ENCODE results near the gene SUSD4. TPM values are rescaled to one million over a fixed set of nuclear protein-coding genes. Genes with fewer than 3 reads are reported as not detected.
A peak's percentile ranks its signal among the peaks of the same experiment; 100 is the strongest.

The SUSD4 gene
- total and polyA plus RNA-seq, 10 of the 15 experiments (the other 5 are each of a cell fraction or from before 2014, with no cell fraction given): 0.13 to 1.1 (median 0.26) TPM; not detected in 3

DNA sequence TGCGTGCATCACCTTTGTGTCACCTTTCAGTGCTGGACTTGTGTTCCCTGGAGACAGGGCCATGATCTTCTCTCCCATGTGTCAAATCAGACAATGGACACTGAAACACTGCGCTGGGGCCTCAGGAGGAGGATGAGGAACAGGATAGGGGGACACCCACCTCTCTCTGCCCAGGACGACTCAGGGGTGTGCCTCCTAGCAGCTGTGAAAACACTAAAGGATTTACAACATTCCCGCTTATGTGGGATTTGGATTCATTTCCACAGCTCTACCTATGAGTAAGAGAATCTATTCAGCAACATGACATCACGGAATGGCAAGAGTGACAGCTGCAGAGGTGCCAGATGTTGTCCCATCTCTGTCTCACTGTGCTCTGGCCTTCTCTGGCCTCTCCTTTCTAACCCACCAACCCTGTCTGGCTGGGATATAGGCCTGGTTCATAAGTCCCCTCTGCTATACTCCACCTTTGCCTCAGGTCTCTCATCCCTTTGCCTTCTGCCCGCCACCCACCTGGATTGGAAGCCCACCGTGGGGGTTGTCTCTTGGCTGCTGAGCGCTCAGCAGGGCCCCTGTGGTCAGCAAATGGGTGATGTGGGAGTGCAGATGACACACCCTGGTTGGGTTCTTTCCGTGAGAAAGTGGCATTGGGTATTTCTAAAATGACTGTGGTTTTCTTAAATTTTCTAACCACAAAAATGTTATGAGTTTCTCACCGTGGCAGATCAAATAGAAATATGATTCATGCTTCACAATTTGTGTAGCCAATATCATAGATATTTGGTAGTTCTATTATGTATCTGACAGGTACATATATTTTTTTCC, 173.9 kb downstream of the SUSD4 start (continued):
- TF ChIP-seq SP1 (IDR thresholded peaks at IDR 0.05; ENCODE audit: low read depth, low read length) (no peak), BACH1 (IDR thresholded peaks at IDR 0.05; ENCODE audit: borderline replicate concordance) (peak; percentile 45; the same call in 1 of the 2 replicates), EZH2 (IDR thresholded peaks at IDR 0.05; ENCODE audit: borderline replicate concordance, control insufficient read depth, low read depth, low read length) (no peak), MEF2B (IDR thresholded peaks at IDR 0.05; ENCODE audit: partially characterized antibody, poor library complexity, severe bottlenecking) (peak; percentile 71), GATAD2B (conservative IDR thresholded peaks at IDR 0.05; ENCODE audit: low read depth) (peak; percentile 87), IRF4 (IDR thresholded peaks at IDR 0.05; ENCODE audit: low read depth, low read length) (peak; percentile 60; the same call in 1 of the 2 replicates), MTA3 (IDR thresholded peaks at IDR 0.05; ENCODE audit: borderline replicate concordance, low read length) (no peak), SRF (IDR thresholded peaks at IDR 0.05; ENCODE audit: low read depth in 2 of 2, low read length in 2 of 2) (no peak), DPF2 (IDR thresholded peaks at IDR 0.05) (peak; percentile 94), BMI1 (IDR thresholded peaks at IDR 0.05; ENCODE audit: borderline replicate concordance) (peak; percentile 69; the same call in 1 of the 2 replicates), JUND (IDR thresholded peaks at IDR 0.05; ENCODE audit: low read depth, low read length) (peak; percentile 25; the same call in 1 of the 2 replicates), CREB1 (IDR thresholded peaks at IDR 0.05; ENCODE audit: low read depth) (no peak)
- TF ChIP-seq, protein P1, sequence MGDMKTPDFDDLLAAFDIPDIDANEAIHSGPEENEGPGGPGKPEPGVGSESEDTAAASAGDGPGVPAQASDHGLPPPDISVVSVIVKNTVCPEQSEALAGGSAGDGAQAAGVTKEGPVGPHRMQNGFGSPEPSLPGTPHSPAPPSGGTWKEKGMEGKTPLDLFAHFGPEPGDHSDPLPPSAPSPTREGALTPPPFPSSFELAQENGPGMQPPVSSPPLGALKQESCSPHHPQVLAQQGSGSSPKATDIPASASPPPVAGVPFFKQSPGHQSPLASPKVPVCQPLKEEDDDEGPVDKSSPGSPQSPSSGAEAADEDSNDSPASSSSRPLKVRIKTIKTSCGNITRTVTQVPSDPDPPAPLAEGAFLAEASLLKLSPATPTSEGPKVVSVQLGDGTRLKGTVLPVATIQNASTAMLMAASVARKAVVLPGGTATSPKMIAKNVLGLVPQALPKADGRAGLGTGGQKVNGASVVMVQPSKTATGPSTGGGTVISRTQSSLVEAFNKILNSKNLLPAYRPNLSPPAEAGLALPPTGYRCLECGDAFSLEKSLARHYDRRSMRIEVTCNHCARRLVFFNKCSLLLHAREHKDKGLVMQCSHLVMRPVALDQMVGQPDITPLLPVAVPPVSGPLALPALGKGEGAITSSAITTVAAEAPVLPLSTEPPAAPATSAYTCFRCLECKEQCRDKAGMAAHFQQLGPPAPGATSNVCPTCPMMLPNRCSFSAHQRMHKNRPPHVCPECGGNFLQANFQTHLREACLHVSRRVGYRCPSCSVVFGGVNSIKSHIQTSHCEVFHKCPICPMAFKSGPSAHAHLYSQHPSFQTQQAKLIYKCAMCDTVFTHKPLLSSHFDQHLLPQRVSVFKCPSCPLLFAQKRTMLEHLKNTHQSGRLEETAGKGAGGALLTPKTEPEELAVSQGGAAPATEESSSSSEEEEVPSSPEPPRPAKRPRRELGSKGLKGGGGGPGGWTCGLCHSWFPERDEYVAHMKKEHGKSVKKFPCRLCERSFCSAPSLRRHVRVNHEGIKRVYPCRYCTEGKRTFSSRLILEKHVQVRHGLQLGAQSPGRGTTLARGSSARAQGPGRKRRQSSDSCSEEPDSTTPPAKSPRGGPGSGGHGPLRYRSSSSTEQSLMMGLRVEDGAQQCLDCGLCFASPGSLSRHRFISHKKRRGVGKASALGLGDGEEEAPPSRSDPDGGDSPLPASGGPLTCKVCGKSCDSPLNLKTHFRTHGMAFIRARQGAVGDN (IDR thresholded peaks at IDR 0.05): peak; percentile 65
- TF ChIP-seq, protein P2, sequence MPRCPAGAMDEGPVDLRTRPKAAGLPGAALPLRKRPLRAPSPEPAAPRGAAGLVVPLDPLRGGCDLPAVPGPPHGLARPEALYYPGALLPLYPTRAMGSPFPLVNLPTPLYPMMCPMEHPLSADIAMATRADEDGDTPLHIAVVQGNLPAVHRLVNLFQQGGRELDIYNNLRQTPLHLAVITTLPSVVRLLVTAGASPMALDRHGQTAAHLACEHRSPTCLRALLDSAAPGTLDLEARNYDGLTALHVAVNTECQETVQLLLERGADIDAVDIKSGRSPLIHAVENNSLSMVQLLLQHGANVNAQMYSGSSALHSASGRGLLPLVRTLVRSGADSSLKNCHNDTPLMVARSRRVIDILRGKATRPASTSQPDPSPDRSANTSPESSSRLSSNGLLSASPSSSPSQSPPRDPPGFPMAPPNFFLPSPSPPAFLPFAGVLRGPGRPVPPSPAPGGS (IDR thresholded peaks at IDR 0.05; ENCODE audit: borderline replicate concordance, insufficient read depth, low read depth, low read length, poor library complexity, severe bottlenecking): peak; percentile 45
- TF ChIP-seq, protein P3, sequence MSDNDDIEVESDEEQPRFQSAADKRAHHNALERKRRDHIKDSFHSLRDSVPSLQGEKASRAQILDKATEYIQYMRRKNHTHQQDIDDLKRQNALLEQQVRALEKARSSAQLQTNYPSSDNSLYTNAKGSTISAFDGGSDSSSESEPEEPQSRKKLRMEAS (IDR thresholded peaks at IDR 0.05; ENCODE audit: low read depth, low read length): no peak
- TF ChIP-seq, protein P4, sequence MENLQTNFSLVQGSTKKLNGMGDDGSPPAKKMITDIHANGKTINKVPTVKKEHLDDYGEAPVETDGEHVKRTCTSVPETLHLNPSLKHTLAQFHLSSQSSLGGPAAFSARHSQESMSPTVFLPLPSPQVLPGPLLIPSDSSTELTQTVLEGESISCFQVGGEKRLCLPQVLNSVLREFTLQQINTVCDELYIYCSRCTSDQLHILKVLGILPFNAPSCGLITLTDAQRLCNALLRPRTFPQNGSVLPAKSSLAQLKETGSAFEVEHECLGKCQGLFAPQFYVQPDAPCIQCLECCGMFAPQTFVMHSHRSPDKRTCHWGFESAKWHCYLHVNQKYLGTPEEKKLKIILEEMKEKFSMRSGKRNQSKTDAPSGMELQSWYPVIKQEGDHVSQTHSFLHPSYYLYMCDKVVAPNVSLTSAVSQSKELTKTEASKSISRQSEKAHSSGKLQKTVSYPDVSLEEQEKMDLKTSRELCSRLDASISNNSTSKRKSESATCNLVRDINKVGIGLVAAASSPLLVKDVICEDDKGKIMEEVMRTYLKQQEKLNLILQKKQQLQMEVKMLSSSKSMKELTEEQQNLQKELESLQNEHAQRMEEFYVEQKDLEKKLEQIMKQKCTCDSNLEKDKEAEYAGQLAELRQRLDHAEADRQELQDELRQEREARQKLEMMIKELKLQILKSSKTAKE (IDR thresholded peaks at IDR 0.05; ENCODE audit: low read depth, poor library complexity, severe bottlenecking): peak; percentile 82
- TF ChIP-seq, protein P5, sequence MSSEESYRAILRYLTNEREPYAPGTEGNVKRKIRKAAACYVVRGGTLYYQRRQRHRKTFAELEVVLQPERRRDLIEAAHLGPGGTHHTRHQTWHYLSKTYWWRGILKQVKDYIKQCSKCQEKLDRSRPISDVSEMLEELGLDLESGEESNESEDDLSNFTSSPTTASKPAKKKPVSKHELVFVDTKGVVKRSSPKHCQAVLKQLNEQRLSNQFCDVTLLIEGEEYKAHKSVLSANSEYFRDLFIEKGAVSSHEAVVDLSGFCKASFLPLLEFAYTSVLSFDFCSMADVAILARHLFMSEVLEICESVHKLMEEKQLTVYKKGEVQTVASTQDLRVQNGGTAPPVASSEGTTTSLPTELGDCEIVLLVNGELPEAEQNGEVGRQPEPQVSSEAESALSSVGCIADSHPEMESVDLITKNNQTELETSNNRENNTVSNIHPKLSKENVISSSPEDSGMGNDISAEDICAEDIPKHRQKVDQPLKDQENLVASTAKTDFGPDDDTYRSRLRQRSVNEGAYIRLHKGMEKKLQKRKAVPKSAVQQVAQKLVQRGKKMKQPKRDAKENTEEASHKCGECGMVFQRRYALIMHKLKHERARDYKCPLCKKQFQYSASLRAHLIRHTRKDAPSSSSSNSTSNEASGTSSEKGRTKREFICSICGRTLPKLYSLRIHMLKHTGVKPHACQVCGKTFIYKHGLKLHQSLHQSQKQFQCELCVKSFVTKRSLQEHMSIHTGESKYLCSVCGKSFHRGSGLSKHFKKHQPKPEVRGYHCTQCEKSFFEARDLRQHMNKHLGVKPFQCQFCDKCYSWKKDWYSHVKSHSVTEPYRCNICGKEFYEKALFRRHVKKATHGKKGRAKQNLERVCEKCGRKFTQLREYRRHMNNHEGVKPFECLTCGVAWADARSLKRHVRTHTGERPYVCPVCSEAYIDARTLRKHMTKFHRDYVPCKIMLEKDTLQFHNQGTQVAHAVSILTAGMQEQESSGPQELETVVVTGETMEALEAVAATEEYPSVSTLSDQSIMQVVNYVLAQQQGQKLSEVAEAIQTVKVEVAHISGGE (CRISPR knock-in tag; IDR thresholded peaks at IDR 0.05): no peak

Data from GM12878 (cell line).